H1 (cell line): ENCODE measurements around the gene ELOVL6. TPM values are rescaled to one million over a fixed set of nuclear protein-coding genes. Genes with fewer than 3 reads are reported as not detected.

ENCODE experiments used
- CTCF ChIA-PET: fragments of 300-600 bp; sonication (Branson Sonifier 250); formaldehyde crosslinking; loops from one replicate; lab custom pipeline; 2021; ENCODE audit not compliant: partially characterized antibody; lab: Charles Lee
- POLR2A ChIA-PET: fragments of 300-600 bp; sonication (Branson Sonifier 250); formaldehyde crosslinking; loops from one replicate; lab custom pipeline; 2021; ENCODE audit warnings: inconsistent platforms; ENCODE audit not compliant: partially characterized antibody; lab: Charles Lee
- DNase-seq, 2 experiments: peaks; one replicate each; pipeline versions ENCODE4 v3.0.0 to v3.0.0-alpha.2; 2010 to 2022; ENCODE audit warnings: low spot score in 2 of 2, low read depth in 1 of 2, mixed read lengths in 1 of 2
- FAIRE-seq: peaks from 2 replicates; lab custom pipeline; 2011; peaks lifted over from hg19 to GRCh38; lab: Jason Lieb, UNC
- H2AFZ ChIP-seq: 2 replicates; pipeline ENCODE4 v1.8.1; 2012; ENCODE audit warnings: low read length, inconsistent platforms
- H2AK5ac ChIP-seq: 2 replicates; pipeline ENCODE4 v1.6.1; 2013; ENCODE audit warnings: low read depth, low read length
- H2BK120ac ChIP-seq: replicated peaks from 2 replicates; pipeline ENCODE3; 2013; ENCODE audit warnings: low read depth, low read length, inconsistent platforms
- H2BK12ac ChIP-seq: 2 replicates; pipeline ENCODE4 v1.6.1; 2013; ENCODE audit warnings: low read depth, low read length
- H2BK15ac ChIP-seq: 2 replicates; pipeline ENCODE4 v1.6.1; 2013; ENCODE audit warnings: low read length
- H2BK20ac ChIP-seq: 2 replicates; pipeline ENCODE4 v1.6.1; 2013; ENCODE audit warnings: low read length
- H2BK5ac ChIP-seq: 2 replicates; pipeline ENCODE4 v1.6.1; 2013; ENCODE audit warnings: low read depth, low read length
- H3K14ac ChIP-seq: 2 replicates; pipeline ENCODE4 v1.6.1; 2013; ENCODE audit warnings: inconsistent platforms; ENCODE audit not compliant: insufficient read length
- H3K18ac ChIP-seq: 2 replicates; pipeline ENCODE4 v1.6.1; 2013; ENCODE audit warnings: low read length; ENCODE audit errors: extremely low read depth
- H3K23ac ChIP-seq: 2 replicates; pipeline ENCODE4 v1.6.1; 2013; ENCODE audit warnings: inconsistent platforms; ENCODE audit not compliant: insufficient read length
- H3K23me2 ChIP-seq: 2 replicates; pipeline ENCODE4 v1.6.1; 2013; ENCODE audit warnings: low read depth, low read length
- H3K27ac ChIP-seq: 2 replicates; pipeline ENCODE4 v1.6.1; 2011; ENCODE audit warnings: low read depth, low read length, inconsistent platforms
- H3K27me3 ChIP-seq, 4 experiments: replicated peaks in 1 of 4; 1 replicate in 1 of 4; 2 replicates in 3 of 4; pipeline versions ENCODE4 v1.6.1 to v1.8.1; 2011 to 2013; ENCODE audit warnings: low read length in 3 of 4, mild to moderate bottlenecking in 3 of 4, inconsistent platforms in 2 of 4, mixed read lengths in 2 of 4, moderate library complexity in 1 of 4; ENCODE audit not compliant: control insufficient read depth in 3 of 4, insufficient read depth in 3 of 4; ENCODE audit errors: extremely low read depth in 1 of 4
- H3K36me3 ChIP-seq, 4 experiments: 2 replicates each; pipeline versions ENCODE4 v1.6.1 to v1.8.1; 2011 to 2013; ENCODE audit warnings: mild to moderate bottlenecking in 4 of 4, low read length in 3 of 4, moderate library complexity in 2 of 4, control low read depth in 1 of 4, inconsistent platforms in 1 of 4; ENCODE audit not compliant: insufficient read depth in 4 of 4, control insufficient read depth in 2 of 4
- H3K4ac ChIP-seq: replicated peaks from 2 replicates; pipeline ENCODE3; 2013; ENCODE audit warnings: low read length, low read depth, mixed read lengths, inconsistent platforms; ENCODE audit not compliant: insufficient read length
- H3K4me1 ChIP-seq, 4 experiments: replicated peaks in 1 of 4; 1 replicate in 1 of 4; 2 replicates in 3 of 4; pipeline versions ENCODE4 v1.6.1 to v1.8.1; 2011 to 2013; ENCODE audit warnings: low read length in 3 of 4, inconsistent platforms in 2 of 4, mixed read lengths in 1 of 4; ENCODE audit not compliant: insufficient read depth in 4 of 4, control insufficient read depth in 3 of 4
- H3K4me2 ChIP-seq, 2 experiments: 2 replicates each; pipeline versions ENCODE4 v1.6.1 to v1.8.1; 2011 to 2013; ENCODE audit warnings: low read depth in 2 of 2, low read length in 2 of 2, control low read depth in 1 of 2, inconsistent platforms in 1 of 2, mild to moderate bottlenecking in 1 of 2; ENCODE audit not compliant: insufficient read depth in 1 of 2
- H3K4me3 ChIP-seq, 4 experiments: fragments of 200-600, 300-600 bp in 1 of 4; sonication (generic), shearing (Covaris generic), sonication (Bioruptor Twin) in 1 of 4; 2 replicates each; pipeline versions ENCODE4 v1.5.1 to v1.8.1; 2011 to 2016; ENCODE audit warnings: low read length in 4 of 4, low read depth in 3 of 4, control low read depth in 2 of 4, inconsistent platforms in 2 of 4, mild to moderate bottlenecking in 2 of 4, mixed read lengths in 1 of 4, moderate library complexity in 1 of 4; ENCODE audit not compliant: insufficient read depth in 2 of 4; ENCODE audit errors: extremely low read depth in 1 of 4
- H3K56ac ChIP-seq: replicated peaks from 2 replicates; pipeline ENCODE3; 2013; ENCODE audit warnings: low read depth, mild to moderate bottlenecking, mixed read lengths, low read length, inconsistent platforms; ENCODE audit not compliant: insufficient read length
- H3K79me1 ChIP-seq: 2 replicates; pipeline ENCODE4 v1.6.1; 2013; ENCODE audit warnings: low read depth, low read length, control low read depth
- H3K79me2 ChIP-seq, 2 experiments: 2 replicates each; pipeline versions ENCODE4 v1.6.1 to v1.8.1; 2012 to 2013; ENCODE audit warnings: low read length in 2 of 2, mild to moderate bottlenecking in 2 of 2, inconsistent platforms in 1 of 2; ENCODE audit not compliant: insufficient read depth in 2 of 2, control insufficient read depth in 1 of 2
- H3K9ac ChIP-seq, 4 experiments: replicated peaks in 1 of 4; 1 replicate in 1 of 4; 2 replicates in 3 of 4; pipeline versions ENCODE4 v1.6.1 to v1.8.1; 2011 to 2013; ENCODE audit warnings: low read depth in 3 of 4, low read length in 3 of 4, control low read depth in 2 of 4, mild to moderate bottlenecking in 2 of 4, moderate library complexity in 2 of 4, inconsistent platforms in 1 of 4; ENCODE audit errors: extremely low read depth in 1 of 4
- H3K9me3 ChIP-seq, 2 experiments: 2 replicates each; pipeline versions ENCODE4 v1.6.1 to v1.8.1; 2012 to 2013; ENCODE audit warnings: mild to moderate bottlenecking in 2 of 2, moderate library complexity in 2 of 2, control low read depth in 1 of 2, inconsistent platforms in 1 of 2, low read depth in 1 of 2, low read length in 1 of 2, mixed read lengths in 1 of 2; ENCODE audit not compliant: insufficient read depth in 2 of 2
- H4K20me1 ChIP-seq, 2 experiments: replicated peaks in 1 of 2; 2 replicates each; pipeline versions ENCODE3 to v1.8.1; 2011 to 2013; ENCODE audit warnings: inconsistent platforms in 2 of 2, low read length in 2 of 2, mild to moderate bottlenecking in 1 of 2; ENCODE audit not compliant: insufficient read depth in 2 of 2, control insufficient read depth in 1 of 2
- H4K5ac ChIP-seq: 2 replicates; pipeline ENCODE4 v1.6.1; 2013; ENCODE audit warnings: low read length, low read depth, mixed read lengths, inconsistent platforms; ENCODE audit not compliant: insufficient read length
- H4K8ac ChIP-seq: 2 replicates; pipeline ENCODE4 v1.8.0; 2013; ENCODE audit warnings: mild to moderate bottlenecking, moderate library complexity, low read length, inconsistent platforms; ENCODE audit not compliant: insufficient read depth; ENCODE audit errors: extremely low read depth
- H4K91ac ChIP-seq: replicated peaks from 2 replicates; pipeline ENCODE3; 2013; ENCODE audit warnings: low read length, mixed read lengths, inconsistent platforms; ENCODE audit not compliant: insufficient read length
- EGR1 ChIP-seq: IDR thresholded peaks from 2 replicates; pipeline ENCODE4 v1.6.1; 2011; ENCODE audit warnings: low read depth, low read length, borderline replicate concordance
- TEAD4 ChIP-seq: IDR thresholded peaks from 2 replicates; pipeline ENCODE4 v1.6.1; 2012; ENCODE audit warnings: low read depth, low read length, inconsistent platforms, mixed read lengths
- WGBS, 2 experiments: shearing (Covaris generic) in 1 of 2; methylation state at CpG; one replicate each; pipeline versions ENCODE4 v1.1.6 to v1.1.7; 2013 to 2015; ENCODE audit warnings: low lambda C conversion rate in 2 of 2, mixed read lengths in 2 of 2, inconsistent platforms in 1 of 2, low coverage in 1 of 2, missing lambda C conversion rate in 1 of 2; ENCODE audit not compliant: insufficient replicate concordance in 2 of 2, insufficient coverage in 1 of 2, insufficient read length in 1 of 2; ENCODE audit errors: extremely low coverage in 1 of 2, missing lambda C conversion rate in 1 of 2; 5-methylcytosine and 5-hydroxymethylcytosine counted together
- polyA plus RNA-seq, 7 experiments: library from polyadenylated mRNA; depleted of rRNA in 3 of 7; stranded (reverse) in 5 of 7; unstranded in 2 of 7; fragments of >200 nt in 5 of 7; fragments of 200-250 nt in 2 of 7; gene quantifications; 1 replicate in 5 of 7; 2 replicates in 1 of 7; 4 replicates in 1 of 7; pipeline versions ENCODE4 v1.2.1 to v1.2.3, GENCODE V29; 2011 to 2013; ENCODE audit warnings: missing spikeins in 2 of 7, mixed read lengths in 2 of 7
- total RNA-seq: library from RNA; stranded (reverse); fragmentation: NEBNext Ultra II Directional; extraction: Animal tissue kit (Norgen Biotek cat#: 25700); gene quantifications from 2 replicates; pipeline ENCODE4 v1.2.1, GENCODE V29; 2021

The ELOVL6 gene
- total and polyA plus RNA-seq, 2 of the 8 experiments (the other 6 are each of a cell fraction or from before 2014, with no cell fraction given): 27.8 to 86.6 TPM

DNA sequence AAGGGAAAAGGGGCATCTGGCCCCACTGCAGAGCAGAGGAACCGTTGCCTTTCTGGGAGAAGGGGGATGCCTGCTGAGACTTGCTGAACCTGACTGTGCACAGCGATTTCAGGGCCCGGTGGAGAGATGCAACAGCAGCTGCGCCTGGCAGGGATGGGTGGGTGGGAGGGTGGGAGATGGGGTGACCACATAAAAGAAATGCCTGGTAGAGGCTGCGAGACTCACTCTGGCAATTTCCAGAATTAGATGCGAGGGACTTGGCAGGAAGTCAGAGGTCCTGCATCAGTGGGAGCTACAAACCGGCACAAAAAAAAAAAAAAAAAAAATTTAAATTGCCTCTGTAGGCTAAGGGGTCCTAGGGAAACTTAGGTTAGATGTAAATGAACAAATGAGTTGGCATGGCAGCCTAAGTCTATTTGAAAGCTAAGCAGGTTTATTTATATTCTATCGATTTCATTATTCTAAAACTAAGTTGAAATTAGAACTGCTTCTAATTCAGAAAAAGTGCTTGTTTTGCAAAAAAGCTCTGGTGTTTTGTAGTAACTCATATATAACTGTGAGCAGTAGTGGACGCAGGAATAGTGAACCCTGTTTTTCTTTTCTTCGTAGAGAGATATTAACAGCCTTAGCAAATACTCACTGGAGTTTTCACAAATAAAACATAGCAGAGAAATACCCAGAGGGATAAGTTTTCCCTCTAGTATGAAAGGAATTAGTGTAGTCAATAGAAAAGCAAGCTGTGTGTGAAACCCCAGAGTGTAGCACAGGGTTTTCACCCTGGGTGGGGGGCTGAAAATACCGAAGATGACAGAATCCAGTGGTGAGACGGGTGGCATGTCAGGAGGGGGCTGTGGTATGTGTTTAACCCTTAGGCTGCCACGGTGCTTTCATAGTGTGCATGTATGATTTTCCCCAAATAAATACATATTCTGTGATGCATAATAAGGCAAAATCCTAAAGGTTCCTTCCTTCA, 155.6 kb downstream of the ELOVL6 start:
- no peak overlapping the region for H2BK15ac ChIP-seq
- no peak overlapping the region for H3K56ac ChIP-seq
- H3K23me2 ChIP-seq: no peaks in the 10 kb centered on the region
- ChIA-PET POLR2A (interaction anchor here (1.0 kb wide), 1 partner anchor 38 kb away, joined by 4 read pairs; no protein-coding TSS in a partner anchor), CTCF (interaction anchor here (0.6 to 2.4 kb wide), 9 partner anchors 9 to 1921 kb away, joined by 3 to 10 read pairs (median 3); no protein-coding TSS in a partner anchor)
- 74% methylated on average over 10 of the region's 13 CpGs; no CpG with 5 or more reads in 1 of the 2 experiments for WGBS, 2 experiments
- H2BK20ac ChIP-seq: no peak overlapping the region
- H3K27ac ChIP-seq: no peak overlapping the region
- no peak overlapping the region for H3K4ac ChIP-seq
- no peak overlapping the region for H3K18ac ChIP-seq
- no peak overlapping the region for H2BK5ac ChIP-seq
- H4K91ac ChIP-seq: no peak overlapping the region
- H3K79me2 ChIP-seq: no peaks in the 10 kb centered on the region
- no peak overlapping the region; the same call in 1 of the 2 replicates for H2BK12ac ChIP-seq
- no peak overlapping the region for H2AK5ac ChIP-seq
- no peaks in the 10 kb centered on the region for H4K20me1 ChIP-seq
- peaks cover 0 to 4% (median 0%) of the 10 kb centered on the region in 4 experiments; a peak in 1 of 8 replicates for H3K36me3 ChIP-seq
- H3K4me3 ChIP-seq: no peak overlapping the region
- FAIRE-seq (no peak), DNase-seq (no peak)
- H2AFZ ChIP-seq: no peak overlapping the region
- H3K14ac ChIP-seq: no peak overlapping the region
- H4K8ac ChIP-seq: no peak overlapping the region
- TF ChIP-seq EGR1 (no peak), TEAD4 (peak; percentile 38; the same call in 1 of the 2 replicates)
- no peaks in the 10 kb centered on the region for H3K79me1 ChIP-seq
- no peaks in the 10 kb centered on the region for H3K27me3 ChIP-seq
- no peaks in the 10 kb centered on the region for H3K4me1 ChIP-seq
- H4K5ac ChIP-seq: no peak overlapping the region
- H3K9me3 ChIP-seq: no peaks in the 10 kb centered on the region
- H3K4me2 ChIP-seq: no peak overlapping the region
- H3K9ac ChIP-seq: no peak overlapping the region
- no peak overlapping the region for H2BK120ac ChIP-seq
- no peak overlapping the region for H3K23ac ChIP-seq
